Spinal cord (tissue), 10 donors: Measurements from ENCODE around the gene PARN. TPM values are rescaled to one million over a fixed set of nuclear protein-coding genes. Genes with fewer than 3 reads are reported as not detected.

Source experiments
- DNase-seq, 6 donors: peaks; one replicate each; pipeline versions ENCODE4 v3.0.0 to v3.0.0-alpha.2; 2013 to 2015; ENCODE audit warnings: low spot score in 6 of 6, low read depth in 4 of 6
- H3K27ac ChIP-seq: one replicate; pipeline ENCODE4 v1.5.1; 2013; ENCODE audit warnings: low read depth, low read length, control low read depth
- H3K27me3 ChIP-seq: one replicate; pipeline ENCODE4 v1.6.1; 2013; ENCODE audit warnings: low read length; ENCODE audit not compliant: control insufficient read depth, insufficient read depth
- H3K36me3 ChIP-seq: one replicate; pipeline ENCODE4 v1.6.1; 2013; ENCODE audit warnings: low read length; ENCODE audit not compliant: control insufficient read depth, insufficient read depth
- H3K4me1 ChIP-seq: one replicate; pipeline ENCODE4 v1.6.1; 2013; ENCODE audit warnings: low read length; ENCODE audit not compliant: control insufficient read depth, insufficient read depth
- H3K4me3 ChIP-seq: one replicate; pipeline ENCODE4 v1.5.1; 2013; ENCODE audit warnings: low read depth, low read length, control low read depth
- H3K9me3 ChIP-seq: one replicate; pipeline ENCODE4 v1.6.1; 2013; ENCODE audit warnings: low read length; ENCODE audit not compliant: control insufficient read depth, insufficient read depth
- WGBS: methylation state at CpG from one replicate; pipeline ENCODE4 v1.1.5; 2013; ENCODE audit warnings: missing lambda C conversion rate; ENCODE audit not compliant: insufficient coverage; 5-methylcytosine and 5-hydroxymethylcytosine counted together
- polyA plus RNA-seq, 2 donors: library from polyadenylated mRNA; unstranded; fragments of 120-200 nt; gene quantifications; one replicate each; pipeline ENCODE4 v1.2.1, GENCODE V29; 2013; ENCODE audit not compliant: insufficient read length in 2 of 2
- total RNA-seq, 2 donors: library from RNA; depleted of rRNA in 1 of 2; stranded (reverse); fragments of 120-200 nt in 1 of 2; fragments of >200 nt in 1 of 2; gene quantifications; one replicate each; pipeline versions ENCODE4 v1.2.3 to v1.2.4, GENCODE V29; 2013 to 2014
- donor health status: healthy.

Gene PARN
- total and polyA plus RNA-seq, 4 donors = 23.5 to 33.6 (median 25.2) TPM

GRCh38 chr16:14496047-14496770, 133.9 kb downstream of the PARN start:
- Histone ChIP-seq H3K4me1 (peaks cover 2% of the 10 kb centered on the region), H3K27me3 (no peaks in the 10 kb centered on the region), H3K27ac (no peak overlapping the region), H3K4me3 (no peak overlapping the region), H3K36me3 (no peaks in the 10 kb centered on the region), H3K9me3 (no peaks in the 10 kb centered on the region)
- 73% methylated on average over 3 of the region's 7 CpGs for WGBS
- no peak for DNase-seq

GRCh38 chr16:14495213-14496046, 134.6 kb downstream of the PARN start:
- Histone ChIP-seq H3K9me3 (no peaks in the 10 kb centered on the region), H3K27me3 (no peaks in the 10 kb centered on the region), H3K4me3 (no peak overlapping the region), H3K36me3 (no peaks in the 10 kb centered on the region), H3K27ac (no peak overlapping the region), H3K4me1 (no peaks in the 10 kb centered on the region)
- no peak for DNase-seq
- 95% methylated on average over 13 of the region's 18 CpGs for WGBS

GRCh38 chr16:14494396-14494966, 135.6 kb downstream of the PARN start:
- Histone ChIP-seq H3K27me3 (no peaks in the 10 kb centered on the region), H3K9me3 (no peaks in the 10 kb centered on the region), H3K4me3 (no peak overlapping the region), H3K27ac (no peak overlapping the region), H3K36me3 (no peaks in the 10 kb centered on the region), H3K4me1 (peaks cover 3% of the 10 kb centered on the region)
- WGBS = 95% methylated on average over 12 of the region's 12 CpGs
- DNase-seq = no peak

GRCh38 chr16:14493791-14494190, 136.3 kb downstream of the PARN start:
- no peak overlapping the region for H3K27ac ChIP-seq
- H3K9me3 ChIP-seq = no peaks in the 10 kb centered on the region
- peaks cover 3% of the 10 kb centered on the region for H3K4me1 ChIP-seq
- no peaks in the 10 kb centered on the region for H3K36me3 ChIP-seq
- H3K4me3 ChIP-seq = no peak overlapping the region
- no peak for DNase-seq
- no peaks in the 10 kb centered on the region for H3K27me3 ChIP-seq
- WGBS = 90% methylated on average over 4 of the region's 5 CpGs

GRCh38 chr16:14492614-14493013, 137.4 kb downstream of the PARN start:
- no peak overlapping the region for H3K27ac ChIP-seq

GRCh38 chr16:14491861-14492529, 138.1 kb downstream of the PARN start:
- Histone ChIP-seq H3K27ac (no peak overlapping the region), H3K4me1 (peaks cover 6% of the 10 kb centered on the region), H3K36me3 (no peaks in the 10 kb centered on the region), H3K4me3 (no peak overlapping the region), H3K27me3 (no peaks in the 10 kb centered on the region), H3K9me3 (no peaks in the 10 kb centered on the region)
- no peak for DNase-seq
- WGBS = 74% methylated on average over 8 of the region's 11 CpGs

More at GRCh38 chr16:14492614-14493013, 137.4 kb downstream of the PARN start:
- Histone ChIP-seq H3K4me1 (peaks cover 3% of the 10 kb centered on the region), H3K9me3 (no peaks in the 10 kb centered on the region), H3K36me3 (no peaks in the 10 kb centered on the region), H3K4me3 (no peak overlapping the region), H3K27me3 (no peaks in the 10 kb centered on the region)
- no peak for DNase-seq
- no CpG with 5 or more reads among the region's 2 CpGs for WGBS

- Histone ChIP-seq H3K27me3 (no peaks in the 10 kb centered on the region), H3K4me3 (no peak overlapping the region), H3K36me3 (no peaks in the 10 kb centered on the region), H3K9me3 (no peaks in the 10 kb centered on the region), H3K4me1 (peaks cover 12% of the 10 kb centered on the region), H3K27ac (no peak overlapping the region)
- WGBS = 100% methylated on average over 1 of the region's 4 CpGs
- DNase-seq = no peak
Observed at GRCh38 chr16:14490235-14490634, 139.8 kb downstream of the PARN start.

GRCh38 chr16:14489460-14489859, 140.6 kb downstream of the PARN start:
- Histone ChIP-seq H3K27ac (no peak overlapping the region), H3K4me3 (no peak overlapping the region), H3K36me3 (no peaks in the 10 kb centered on the region), H3K9me3 (no peaks in the 10 kb centered on the region), H3K27me3 (no peaks in the 10 kb centered on the region), H3K4me1 (peaks cover 12% of the 10 kb centered on the region)
- WGBS = 100% methylated on average over 1 of the region's 4 CpGs
- DNase-seq = peak in 2 of 6 donors; percentile 13 to 54

GRCh38 chr16:14487579-14487978, 142.5 kb downstream of the PARN start:
- 33% methylated on average over 2 of the region's 3 CpGs for WGBS
- peaks cover 12% of the 10 kb centered on the region for H3K4me1 ChIP-seq
- no peak for DNase-seq
- H3K27ac ChIP-seq = no peak overlapping the region
- no peak overlapping the region for H3K4me3 ChIP-seq
- no peaks in the 10 kb centered on the region for H3K36me3 ChIP-seq
- no peaks in the 10 kb centered on the region for H3K27me3 ChIP-seq
- H3K9me3 ChIP-seq = no peaks in the 10 kb centered on the region
